Measurements from ENCODE around the gene TSPAN10. TPM values are rescaled to one million over a fixed set of nuclear protein-coding genes. Genes with fewer than 3 reads are reported as not detected.

Gene TSPAN10
- total and polyA plus RNA-seq, 2 of the 13 experiments (the other 11 are each of a cell fraction or from before 2014, with no cell fraction given): 0.54 to 0.75 TPM

DNA sequence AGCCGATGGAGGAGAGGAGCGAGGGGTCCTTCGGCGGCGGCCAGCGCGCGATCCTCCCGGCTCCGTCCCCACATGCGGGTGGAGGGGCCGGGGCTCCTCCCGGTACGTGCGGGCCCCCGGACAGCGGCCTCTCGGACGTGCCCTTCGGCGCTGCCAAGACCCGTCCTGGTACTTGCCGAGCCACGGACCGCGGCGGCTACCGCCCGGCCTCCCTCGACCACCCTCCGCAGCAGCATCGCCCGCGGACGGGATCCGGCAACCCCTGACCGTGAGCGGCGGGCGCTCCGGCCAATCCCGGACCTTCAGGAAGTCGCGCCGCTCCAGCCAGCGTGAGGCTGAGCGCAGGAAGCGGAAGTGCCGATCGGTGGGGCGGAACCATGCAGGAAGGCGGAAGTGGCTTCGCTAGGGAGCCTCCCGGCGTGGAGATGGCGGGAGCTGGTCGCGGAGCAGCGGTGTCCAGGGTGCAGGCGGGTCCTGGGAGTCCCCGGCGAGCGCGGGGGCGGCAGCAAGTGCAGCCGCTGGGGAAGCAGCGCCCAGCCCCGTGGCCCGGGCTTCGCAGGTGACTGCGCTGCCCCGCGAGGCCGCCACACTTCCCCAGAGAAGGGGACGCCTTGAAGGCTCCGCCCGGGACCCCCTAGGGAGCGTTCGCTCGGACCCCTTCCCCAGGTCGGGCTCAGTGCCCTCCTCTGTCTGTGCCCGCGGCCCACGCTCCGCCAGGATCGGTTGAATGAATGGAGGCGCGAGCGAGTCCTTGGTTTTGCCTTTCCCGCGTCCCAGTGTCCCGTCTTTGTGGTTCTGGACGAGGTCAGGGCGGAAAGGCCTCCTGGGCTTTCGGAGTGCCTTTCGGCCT lies 29.6 kb downstream of the TSPAN10 start, which contains the start of the genes CCDC137 and OXLD1 (continued):
- TF ChIP-seq, protein P1, sequence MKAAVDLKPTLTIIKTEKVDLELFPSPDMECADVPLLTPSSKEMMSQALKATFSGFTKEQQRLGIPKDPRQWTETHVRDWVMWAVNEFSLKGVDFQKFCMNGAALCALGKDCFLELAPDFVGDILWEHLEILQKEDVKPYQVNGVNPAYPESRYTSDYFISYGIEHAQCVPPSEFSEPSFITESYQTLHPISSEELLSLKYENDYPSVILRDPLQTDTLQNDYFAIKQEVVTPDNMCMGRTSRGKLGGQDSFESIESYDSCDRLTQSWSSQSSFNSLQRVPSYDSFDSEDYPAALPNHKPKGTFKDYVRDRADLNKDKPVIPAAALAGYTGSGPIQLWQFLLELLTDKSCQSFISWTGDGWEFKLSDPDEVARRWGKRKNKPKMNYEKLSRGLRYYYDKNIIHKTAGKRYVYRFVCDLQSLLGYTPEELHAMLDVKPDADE (CRISPR knock-in tag; IDR thresholded peaks at IDR 0.05): no peak
- TF ChIP-seq GZF1 (CRISPR knock-in tag; IDR thresholded peaks at IDR 0.05) (0 out of 2 replicates have a peak, but pooled peaks have one; percentile 13), ZBTB21 (CRISPR knock-in tag; IDR thresholded peaks at IDR 0.05) (no peak), RBFOX2 (IDR thresholded peaks at IDR 0.05; ENCODE audit: low read depth, low read length) (peak; percentile 99), ZFX (CRISPR knock-in tag; IDR thresholded peaks at IDR 0.05; ENCODE audit: low read depth) (peak; percentile 79), ZNF615 (CRISPR knock-in tag; IDR thresholded peaks at IDR 0.05; ENCODE audit: borderline replicate concordance) (no peak), ETV5 (CRISPR knock-in tag; IDR thresholded peaks at IDR 0.05; ENCODE audit: borderline replicate concordance) (peak; percentile 82), ZBTB38 (CRISPR knock-in tag; IDR thresholded peaks at IDR 0.05) (peak; percentile 42), NFE2L1 (CRISPR knock-in tag; IDR thresholded peaks at IDR 0.05; ENCODE audit: borderline replicate concordance) (no peak), ELF3 (CRISPR knock-in tag; IDR thresholded peaks at IDR 0.05) (peak; percentile 97)
- TF ChIP-seq, protein P2, sequence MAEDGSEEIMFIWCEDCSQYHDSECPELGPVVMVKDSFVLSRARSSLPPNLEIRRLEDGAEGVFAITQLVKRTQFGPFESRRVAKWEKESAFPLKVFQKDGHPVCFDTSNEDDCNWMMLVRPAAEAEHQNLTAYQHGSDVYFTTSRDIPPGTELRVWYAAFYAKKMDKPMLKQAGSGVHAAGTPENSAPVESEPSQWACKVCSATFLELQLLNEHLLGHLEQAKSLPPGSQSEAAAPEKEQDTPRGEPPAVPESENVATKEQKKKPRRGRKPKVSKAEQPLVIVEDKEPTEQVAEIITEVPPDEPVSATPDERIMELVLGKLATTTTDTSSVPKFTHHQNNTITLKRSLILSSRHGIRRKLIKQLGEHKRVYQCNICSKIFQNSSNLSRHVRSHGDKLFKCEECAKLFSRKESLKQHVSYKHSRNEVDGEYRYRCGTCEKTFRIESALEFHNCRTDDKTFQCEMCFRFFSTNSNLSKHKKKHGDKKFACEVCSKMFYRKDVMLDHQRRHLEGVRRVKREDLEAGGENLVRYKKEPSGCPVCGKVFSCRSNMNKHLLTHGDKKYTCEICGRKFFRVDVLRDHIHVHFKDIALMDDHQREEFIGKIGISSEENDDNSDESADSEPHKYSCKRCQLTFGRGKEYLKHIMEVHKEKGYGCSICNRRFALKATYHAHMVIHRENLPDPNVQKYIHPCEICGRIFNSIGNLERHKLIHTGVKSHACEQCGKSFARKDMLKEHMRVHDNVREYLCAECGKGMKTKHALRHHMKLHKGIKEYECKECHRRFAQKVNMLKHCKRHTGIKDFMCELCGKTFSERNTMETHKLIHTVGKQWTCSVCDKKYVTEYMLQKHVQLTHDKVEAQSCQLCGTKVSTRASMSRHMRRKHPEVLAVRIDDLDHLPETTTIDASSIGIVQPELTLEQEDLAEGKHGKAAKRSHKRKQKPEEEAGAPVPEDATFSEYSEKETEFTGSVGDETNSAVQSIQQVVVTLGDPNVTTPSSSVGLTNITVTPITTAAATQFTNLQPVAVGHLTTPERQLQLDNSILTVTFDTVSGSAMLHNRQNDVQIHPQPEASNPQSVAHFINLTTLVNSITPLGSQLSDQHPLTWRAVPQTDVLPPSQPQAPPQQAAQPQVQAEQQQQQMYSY (CRISPR knock-in tag; IDR thresholded peaks at IDR 0.05): peak; percentile 80
- TF ChIP-seq, protein P3, sequence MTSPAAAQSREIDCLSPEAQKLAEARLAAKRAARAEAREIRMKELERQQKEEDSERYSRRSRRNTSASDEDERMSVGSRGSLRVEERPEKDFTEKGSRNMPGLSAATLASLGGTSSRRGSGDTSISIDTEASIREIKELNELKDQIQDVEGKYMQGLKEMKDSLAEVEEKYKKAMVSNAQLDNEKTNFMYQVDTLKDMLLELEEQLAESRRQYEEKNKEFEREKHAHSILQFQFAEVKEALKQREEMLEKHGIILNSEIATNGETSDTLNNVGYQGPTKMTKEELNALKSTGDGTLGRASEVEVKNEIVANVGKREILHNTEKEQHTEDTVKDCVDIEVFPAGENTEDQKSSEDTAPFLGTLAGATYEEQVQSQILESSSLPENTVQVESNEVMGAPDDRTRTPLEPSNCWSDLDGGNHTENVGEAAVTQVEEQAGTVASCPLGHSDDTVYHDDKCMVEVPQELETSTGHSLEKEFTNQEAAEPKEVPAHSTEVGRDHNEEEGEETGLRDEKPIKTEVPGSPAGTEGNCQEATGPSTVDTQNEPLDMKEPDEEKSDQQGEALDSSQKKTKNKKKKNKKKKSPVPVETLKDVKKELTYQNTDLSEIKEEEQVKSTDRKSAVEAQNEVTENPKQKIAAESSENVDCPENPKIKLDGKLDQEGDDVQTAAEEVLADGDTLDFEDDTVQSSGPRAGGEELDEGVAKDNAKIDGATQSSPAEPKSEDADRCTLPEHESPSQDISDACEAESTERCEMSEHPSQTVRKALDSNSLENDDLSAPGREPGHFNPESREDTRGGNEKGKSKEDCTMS (CRISPR knock-in tag; conservative IDR thresholded peaks at IDR 0.05): no peak
- TF ChIP-seq, protein P4, sequence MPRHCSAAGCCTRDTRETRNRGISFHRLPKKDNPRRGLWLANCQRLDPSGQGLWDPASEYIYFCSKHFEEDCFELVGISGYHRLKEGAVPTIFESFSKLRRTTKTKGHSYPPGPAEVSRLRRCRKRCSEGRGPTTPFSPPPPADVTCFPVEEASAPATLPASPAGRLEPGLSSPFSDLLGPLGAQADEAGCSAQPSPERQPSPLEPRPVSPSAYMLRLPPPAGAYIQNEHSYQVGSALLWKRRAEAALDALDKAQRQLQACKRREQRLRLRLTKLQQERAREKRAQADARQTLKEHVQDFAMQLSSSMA (CRISPR knock-in tag; IDR thresholded peaks at IDR 0.05): peak; percentile 54; the same call in 1 of the 2 replicates
- TF ChIP-seq, protein P5, sequence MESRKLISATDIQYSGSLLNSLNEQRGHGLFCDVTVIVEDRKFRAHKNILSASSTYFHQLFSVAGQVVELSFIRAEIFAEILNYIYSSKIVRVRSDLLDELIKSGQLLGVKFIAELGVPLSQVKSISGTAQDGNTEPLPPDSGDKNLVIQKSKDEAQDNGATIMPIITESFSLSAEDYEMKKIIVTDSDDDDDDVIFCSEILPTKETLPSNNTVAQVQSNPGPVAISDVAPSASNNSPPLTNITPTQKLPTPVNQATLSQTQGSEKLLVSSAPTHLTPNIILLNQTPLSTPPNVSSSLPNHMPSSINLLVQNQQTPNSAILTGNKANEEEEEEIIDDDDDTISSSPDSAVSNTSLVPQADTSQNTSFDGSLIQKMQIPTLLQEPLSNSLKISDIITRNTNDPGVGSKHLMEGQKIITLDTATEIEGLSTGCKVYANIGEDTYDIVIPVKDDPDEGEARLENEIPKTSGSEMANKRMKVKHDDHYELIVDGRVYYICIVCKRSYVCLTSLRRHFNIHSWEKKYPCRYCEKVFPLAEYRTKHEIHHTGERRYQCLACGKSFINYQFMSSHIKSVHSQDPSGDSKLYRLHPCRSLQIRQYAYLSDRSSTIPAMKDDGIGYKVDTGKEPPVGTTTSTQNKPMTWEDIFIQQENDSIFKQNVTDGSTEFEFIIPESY (CRISPR knock-in tag; IDR thresholded peaks at IDR 0.05): peak; percentile 57; the same call in 1 of the 2 replicates

Measured in HepG2 (cell line).